Tibial nerve (tissue), 4 donors: ENCODE measurements around the gene EN2. TPM values are rescaled to one million over a fixed set of nuclear protein-coding genes. Genes with fewer than 3 reads are reported as not detected.

ENCODE experiments used
- DNase-seq, 2 donors: peaks; one replicate each; pipeline ENCODE4 v3.0.0-alpha.2; 2019; ENCODE audit warnings: low spot score in 2 of 2
- H3K27ac ChIP-seq, 4 donors: fragments of 200-600 bp; sonication (generic) in 3 of 4; one replicate each; pipeline ENCODE4 v1.5.1; 2017 to 2019; ENCODE audit warnings: mild to moderate bottlenecking in 1 of 4
- H3K27me3 ChIP-seq, 2 donors: fragments of 200-600 bp; sonication (generic) in 1 of 2; one replicate each; pipeline versions ENCODE4 v1.5.1 to v1.6.0; 2017 to 2019
- H3K36me3 ChIP-seq, 3 donors: fragments of 200-600 bp; sonication (generic); one replicate each; pipeline ENCODE4 v1.5.1; 2018 to 2019
- H3K4me1 ChIP-seq, 4 donors: fragments of 200-600 bp; sonication (generic) in 3 of 4; one replicate each; pipeline ENCODE4 v1.5.1; 2017 to 2019
- H3K4me3 ChIP-seq, 4 donors: fragments of 200-600 bp; sonication (generic) in 3 of 4; one replicate each; pipeline ENCODE4 v1.5.1; 2017 to 2019; ENCODE audit warnings: mild to moderate bottlenecking in 1 of 4, moderate library complexity in 1 of 4
- H3K9me3 ChIP-seq, 4 donors: fragments of 200-600 bp; sonication (generic) in 3 of 4; one replicate each; pipeline ENCODE4 v1.5.1; 2017 to 2019
- CTCF ChIP-seq, 5 experiments: fragments of 200-600 bp in 3 of 5; fragments of 450-650 bp in 2 of 5; sonication (generic) in 3 of 5; IDR thresholded peaks; one replicate each; pipeline ENCODE4 v1.5.1; 2016 to 2019; ENCODE audit warnings: antibody characterized with exemption in 5 of 5, mild to moderate bottlenecking in 3 of 5, moderate library complexity in 2 of 5
- EP300 ChIP-seq, 2 donors: sonication (generic); formaldehyde crosslinking; IDR thresholded peaks; one replicate each; pipeline ENCODE4 v1.6.1; 2017; ENCODE audit warnings: antibody characterized with exemption in 2 of 2, mild to moderate bottlenecking in 1 of 2
- POLR2A ChIP-seq, 2 donors: fragments of 450-650 bp; IDR thresholded peaks; one replicate each; pipeline ENCODE4 v1.6.1; 2017; ENCODE audit warnings: antibody characterized with exemption in 2 of 2, mild to moderate bottlenecking in 2 of 2, moderate library complexity in 2 of 2
- WGBS, 2 donors: methylation state at CpG; one replicate each; pipeline ENCODE4 v1.1.5; 2018; 5-methylcytosine and 5-hydroxymethylcytosine counted together
- total RNA-seq, 4 donors: library from RNA; depleted of rRNA; stranded (reverse); fragments of >200 nt; gene quantifications; one replicate each; pipeline ENCODE4 v1.1.0, GENCODE V29; 2016

EN2 gene
- total RNA-seq, 4 donors from 2014 or later: under 0.01 to 0.98 TPM; not detected in 2

GRCh38 chr7:155511702-155511996 is 53.7 kb downstream of the EN2 start:
- H3K9me3 ChIP-seq: no peaks in the 10 kb centered on the region
- no peak overlapping the region for H3K4me3 ChIP-seq
- no peak overlapping the region for H3K27ac ChIP-seq
- TF ChIP-seq EP300 (IDR thresholded peaks at IDR 0.05) (no peak), CTCF (IDR thresholded peaks at IDR 0.05) (no peak), POLR2A (IDR thresholded peaks at IDR 0.05) (no peak)
- 15 to 18% methylated on average over 5 of the region's 5 CpGs for WGBS, 2 donors
- H3K36me3 ChIP-seq: no peaks in the 10 kb centered on the region
- peaks cover 0 to 14% (median 0%) of the 10 kb centered on the region in 4 donors for H3K4me1 ChIP-seq
- no peak for DNase-seq
- H3K27me3 ChIP-seq: peaks cover 6 to 79% of the 10 kb centered on the region in 2 donors

GRCh38 chr7:155512246-155512887 is 54.4 kb downstream of the EN2 start:
- TF ChIP-seq EP300 (IDR thresholded peaks at IDR 0.05) (no peak), CTCF (IDR thresholded peaks at IDR 0.05) (no peak), POLR2A (IDR thresholded peaks at IDR 0.05) (no peak)
- Histone ChIP-seq H3K27me3 (peaks cover 6 to 77% of the 10 kb centered on the region in 2 donors), H3K9me3 (no peaks in the 10 kb centered on the region), H3K27ac (no peak overlapping the region), H3K4me3 (no peak overlapping the region), H3K36me3 (no peaks in the 10 kb centered on the region), H3K4me1 (peaks cover 0 to 14% (median 0%) of the 10 kb centered on the region in 4 donors)
- WGBS, 2 donors: 28 to 34% methylated on average over 4 of the region's 4 CpGs
- DNase-seq: no peak

GRCh38 chr7:155513543-155514285 is 55.8 kb downstream of the EN2 start:
- Histone ChIP-seq H3K27me3 (peaks cover 0 to 67% of the 10 kb centered on the region in 2 donors), H3K27ac (no peak overlapping the region), H3K36me3 (no peaks in the 10 kb centered on the region), H3K9me3 (no peaks in the 10 kb centered on the region), H3K4me1 (peaks cover 0 to 14% (median 0%) of the 10 kb centered on the region in 4 donors), H3K4me3 (no peak overlapping the region)
- 76 to 79% methylated on average over 13 of the region's 13 CpGs for WGBS, 2 donors
- no peak for DNase-seq
- no peak for TF ChIP-seq EP300 (IDR thresholded peaks at IDR 0.05)
- no peak for TF ChIP-seq POLR2A (IDR thresholded peaks at IDR 0.05)
- TF ChIP-seq CTCF (IDR thresholded peaks at IDR 0.05): no peak

- H3K36me3 ChIP-seq: no peaks in the 10 kb centered on the region
- TF ChIP-seq EP300 (IDR thresholded peaks at IDR 0.05) (no peak), POLR2A (IDR thresholded peaks at IDR 0.05) (no peak), CTCF (IDR thresholded peaks at IDR 0.05) (no peak)
- peaks cover 0 to 12% (median 0%) of the 10 kb centered on the region in 4 donors for H3K4me1 ChIP-seq
- no peak overlapping the region for H3K4me3 ChIP-seq
- no peak for DNase-seq
- WGBS, 2 donors: 82 to 84% methylated on average over 8 of the region's 8 CpGs
- H3K27me3 ChIP-seq: peaks cover 0 to 61% of the 10 kb centered on the region in 2 donors
- H3K27ac ChIP-seq: no peak overlapping the region
- H3K9me3 ChIP-seq: no peaks in the 10 kb centered on the region
Measured at GRCh38 chr7:155514296-155514695, 56.4 kb downstream of the EN2 start.

Other genes starting within 250 kb of the EN2 start
- 10 to 100 TPM; 66.9 to 91.7 (median 80.5) TPM for gene INSIG1, start 160.3 kb upstream of the EN2 start, total RNA-seq
- gene CNPY1, start 88.4 kb downstream of the EN2 start, total RNA-seq: under 1 TPM in 1 of 4 donors, not detected in 3; 0.30 TPM
- gene RBM33, start 186.5 kb downstream of the EN2 start, total RNA-seq: 10 to 100 TPM; 85.0 to 92.4 (median 88.3) TPM